ENCODE data around the gene NELL2. TPM values are rescaled to one million over a fixed set of nuclear protein-coding genes. Genes with fewer than 3 reads are reported as not detected.

The NELL2 gene
- total RNA-seq, 1 experiment from 2014 or later = 1.1 TPM

DNA sequence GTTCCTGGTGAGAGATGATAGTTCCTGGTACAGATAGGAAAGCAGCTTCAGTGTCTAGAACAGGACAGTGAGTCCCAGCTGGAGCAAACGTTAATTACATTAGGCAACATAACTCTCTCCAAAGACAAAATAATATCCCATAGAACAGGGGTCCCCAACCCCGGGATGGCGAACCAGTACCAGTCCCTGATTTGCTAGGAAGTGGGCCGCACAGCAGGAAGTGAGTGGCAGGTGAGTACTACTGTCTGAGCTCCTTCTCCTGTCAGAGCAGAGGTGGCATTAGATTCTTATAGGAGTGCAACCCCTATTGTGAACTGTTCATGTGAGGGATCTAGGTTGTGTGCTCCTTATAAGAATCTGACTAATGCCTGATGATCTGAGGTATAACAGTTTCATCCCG lies 204.1 kb downstream of the NELL2 start (continued):
- TF ChIP-seq SRF (IDR thresholded peaks at IDR 0.05; ENCODE audit: low read depth) (no peak), CTCF (IDR thresholded peaks at IDR 0.05 in 2 of 3, conservative IDR thresholded peaks at IDR 0.05 in 1 of 3; ENCODE audit: borderline replicate concordance in 1 of 3, insufficient read depth in 1 of 3, low read depth in 2 of 3, low read length in 2 of 3) (no peak)

DNA sequence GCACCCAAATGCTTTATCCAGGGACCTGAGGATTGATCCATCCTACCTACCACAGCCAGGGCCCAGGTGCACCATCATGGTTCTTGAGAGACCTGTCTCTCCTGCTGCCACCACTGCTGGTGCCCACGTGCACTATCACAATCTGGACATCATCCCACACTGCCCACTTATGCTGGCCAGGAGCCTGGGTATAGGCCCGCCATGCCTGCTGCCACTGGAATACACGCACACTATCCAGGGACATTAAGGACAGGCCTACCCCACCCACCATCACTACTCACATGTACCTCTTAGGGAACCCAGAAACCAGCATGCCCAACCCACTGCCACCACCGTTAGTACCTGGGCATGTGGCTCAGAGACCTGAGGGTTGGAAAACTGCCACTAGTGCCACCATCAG lies 207.7 kb downstream of the NELL2 start:
- Histone ChIP-seq H3K79me2 (ENCODE audit: insufficient read depth, low read length) (no peaks in the 10 kb centered on the region), H3K4me3 (replicated peaks in 1 of 2; ENCODE audit: low read depth in 1 of 2, low read length in 2 of 2) (no peak overlapping the region), H3K36me3 (ENCODE audit: control insufficient read depth in 1 of 2, insufficient read depth in 2 of 2, low read length in 2 of 2) (no peaks in the 10 kb centered on the region), H3K4me2 (ENCODE audit: low read length) (no peak overlapping the region), H3K4me1 (ENCODE audit: control insufficient read depth in 1 of 2, insufficient read depth in 2 of 2, low read length in 2 of 2) (no peaks in the 10 kb centered on the region), H3K9me2 (ENCODE audit: insufficient read depth) (no peaks in the 10 kb centered on the region), H3K27ac (ENCODE audit: low read depth, low read length) (no peak overlapping the region), H3K9ac (ENCODE audit: low read length) (no peak overlapping the region), H3K9me3 (ENCODE audit: control insufficient read depth in 1 of 2, insufficient read depth in 1 of 2, low read depth in 1 of 2, low read length in 2 of 2) (no peaks in the 10 kb centered on the region), H4K20me1 (ENCODE audit: insufficient read depth) (no peaks in the 10 kb centered on the region), H3K27me3 (ENCODE audit: insufficient read depth, low read length) (no peaks in the 10 kb centered on the region), H2AFZ (ENCODE audit: low read depth, low read length, poor library complexity, severe bottlenecking) (no peak overlapping the region)
- POLR2A ChIA-PET = no interaction called here
- intact Hi-C loops (cut with micrococcal nuclease) = no loop called here
- ATAC-seq (no peak), DNase-seq (ENCODE audit: low read depth, low spot score) (no peak)
- TF ChIP-seq ZNF274 (IDR thresholded peaks at IDR 0.05; ENCODE audit: low read depth, low read length) (no peak), JUND (IDR thresholded peaks at IDR 0.05) (no peak)
- CTCF ChIA-PET = no interaction called here
- BruUV-seq (replicated peaks) = no TSS peak
- RAD21 ChIA-PET (ENCODE audit: low non-redundant PET in 1 of 2, low total read pairs in 2 of 2, uncharacterized antibody in 2 of 2, unreplicated experiment in 2 of 2) = no interaction called here

GRCh38 chr12:44667461-44667860 lies 208.7 kb downstream of the NELL2 start:
- no peak for TF ChIP-seq JUND (IDR thresholded peaks at IDR 0.05)
- TF ChIP-seq ATF3 (IDR thresholded peaks at IDR 0.05) = no peak
- TF ChIP-seq POLR2A (IDR thresholded peaks at IDR 0.05; ENCODE audit: borderline replicate concordance, extremely low read depth, insufficient read depth, insufficient read length) = no peak
- no peak for TF ChIP-seq SP1 (IDR thresholded peaks at IDR 0.05; ENCODE audit: low read depth)
- no peak for TF ChIP-seq CEBPB (IDR thresholded peaks at IDR 0.05; ENCODE audit: low read depth)
- ChIA-PET POLR2A (no interaction called here), CTCF (no interaction called here), RAD21 (ENCODE audit: low non-redundant PET in 1 of 2, low total read pairs in 2 of 2, uncharacterized antibody in 2 of 2, unreplicated experiment in 2 of 2) (no interaction called here)
- H3K27me3 ChIP-seq (ENCODE audit: insufficient read depth, low read length) = no peaks in the 10 kb centered on the region
- H3K4me3 ChIP-seq (replicated peaks in 1 of 2; ENCODE audit: low read depth in 1 of 2, low read length in 2 of 2) = no peak overlapping the region
- BruUV-seq (replicated peaks) = no TSS peak
- H3K4me1 ChIP-seq (ENCODE audit: control insufficient read depth in 1 of 2, insufficient read depth in 2 of 2, low read length in 2 of 2) = no peaks in the 10 kb centered on the region
- H3K4me2 ChIP-seq (ENCODE audit: low read length) = no peak overlapping the region
- H3K36me3 ChIP-seq (ENCODE audit: control insufficient read depth in 1 of 2, insufficient read depth in 2 of 2, low read length in 2 of 2) = no peaks in the 10 kb centered on the region
- DNase-seq (ENCODE audit: low read depth, low spot score) = no peak
- no peaks in the 10 kb centered on the region for H3K79me2 ChIP-seq (ENCODE audit: insufficient read depth, low read length)
- no peak overlapping the region for H2AFZ ChIP-seq (ENCODE audit: low read depth, low read length, poor library complexity, severe bottlenecking)
- H3K9ac ChIP-seq (ENCODE audit: low read length) = no peak overlapping the region
- H4K20me1 ChIP-seq (ENCODE audit: insufficient read depth) = no peaks in the 10 kb centered on the region
- no peaks in the 10 kb centered on the region for H3K9me2 ChIP-seq (ENCODE audit: insufficient read depth)
- no peak for ATAC-seq
- intact Hi-C loops (cut with micrococcal nuclease) = no loop called here
- H3K9me3 ChIP-seq (ENCODE audit: control insufficient read depth in 1 of 2, insufficient read depth in 1 of 2, low read depth in 1 of 2, low read length in 2 of 2) = no peaks in the 10 kb centered on the region
- H3K27ac ChIP-seq (ENCODE audit: low read depth, low read length) = no peak overlapping the region

Data from HCT116 (cell line).